Heart left ventricle (tissue), 16 donors: ENCODE data around the gene MEX3D. TPM values are rescaled to one million over a fixed set of nuclear protein-coding genes. Genes with fewer than 3 reads are reported as not detected.

Experiments
- ATAC-seq, 4 donors: fragments of 200-7000 bp; cut with Tn5 transposase; one replicate each; pipeline ENCODE4 v1.9.1; 2020 to 2022; ENCODE audit warnings: moderate library complexity in 4 of 4, mild to moderate bottlenecking in 3 of 4, moderate number of reproducible peaks in 1 of 4
- DNase-seq, 5 donors: peaks; one replicate each; pipeline ENCODE4 v3.0.0-alpha.2; 2020
- H3K27ac ChIP-seq, 12 donors: fragments of 200-600 bp; sonication (generic) in 4 of 12; one replicate each; pipeline versions ENCODE4 v1.5.0 to v1.8.0; 2016 to 2022; ENCODE audit warnings: mild to moderate bottlenecking in 2 of 12
- H3K27me3 ChIP-seq, 9 donors: fragments of 200-600 bp; sonication (generic) in 2 of 9; one replicate each; pipeline versions ENCODE4 v1.5.1 to v1.8.0; 2016 to 2022; ENCODE audit warnings: mild to moderate bottlenecking in 3 of 9
- H3K36me3 ChIP-seq, 9 donors: fragments of 200-600 bp; sonication (generic) in 2 of 9; one replicate each; pipeline versions ENCODE4 v1.5.0 to v1.8.0; 2018 to 2022; ENCODE audit warnings: mild to moderate bottlenecking in 2 of 9
- H3K4me1 ChIP-seq, 12 donors: fragments of 200-600 bp; sonication (generic) in 4 of 12; one replicate each; pipeline versions ENCODE4 v1.5.0 to v1.8.0; 2016 to 2022; ENCODE audit warnings: mild to moderate bottlenecking in 3 of 12
- H3K4me3 ChIP-seq, 12 donors: fragments of 200-600 bp; sonication (generic) in 4 of 12; one replicate each; pipeline versions ENCODE4 v1.5.0 to v1.8.0; 2017 to 2022; ENCODE audit warnings: mild to moderate bottlenecking in 9 of 12, moderate library complexity in 4 of 12
- H3K9me3 ChIP-seq, 12 donors: fragments of 200-600 bp; sonication (generic) in 4 of 12; one replicate each; pipeline versions ENCODE4 v1.5.0 to v1.8.0; 2016 to 2022; ENCODE audit warnings: mild to moderate bottlenecking in 1 of 12
- CTCF ChIP-seq, 12 donors: fragments of 200-600 bp; sonication (generic) in 4 of 12; IDR thresholded peaks; one replicate each; pipeline versions ENCODE4 v1.5.0 to v1.8.0; 2018 to 2022; ENCODE audit warnings: antibody characterized with exemption in 12 of 12, mild to moderate bottlenecking in 5 of 12
- POLR2A ChIP-seq, 2 donors: fragments of 450-650 bp; IDR thresholded peaks; one replicate each; pipeline ENCODE4 v1.6.1; 2017; ENCODE audit warnings: antibody characterized with exemption in 2 of 2, mild to moderate bottlenecking in 2 of 2, moderate library complexity in 2 of 2
- WGBS, 4 donors: extraction: QIAGEN DNeasy Blood & Tissue Kit in 2 of 4; methylation state at CpG; one replicate each; pipeline versions ENCODE4 v1.1.5 to v1.1.7; 2013 to 2018; 5-methylcytosine and 5-hydroxymethylcytosine counted together
- intact Hi-C, 10 donors: fragments of 100-400 bp; cut with DNase I; formaldehyde crosslinking; loops; one replicate each; pipeline versions ENCODE4 v1.11.1 to v1.14.2; 2022
- polyA plus RNA-seq, 2 donors: library from polyadenylated mRNA; stranded (reverse); fragments of 200-250 nt; gene quantifications; one replicate each; pipeline ENCODE4 v1.2.3, GENCODE V29; 2013
- total RNA-seq, 9 donors: library from RNA; depleted of rRNA in 2 of 9; stranded (reverse); fragments of >200 nt in 2 of 9; fragmentation: NEBNext Ultra II Directional in 3 of 9; extraction: Animal tissue kit (Norgen Biotek cat#: 25700) in 3 of 9; gene quantifications; one replicate each; pipeline versions ENCODE4 v1.1.0 to v1.2.4, GENCODE V29; 2016 to 2023
- donor health status: ischemic (EF 13 %, LVEDD 7.1; RV severe dilation, severe dysfunction).
- donor health status: healthy with polysubstance abuse.
- donor health status: DM: no; HTN: yes; CAD: no.
- donor health status: DM: no; HTN: no; CAD: no.
- donor health status: ischemic (EF 25% LVEDD 6.9; RV normal size, moderate dysfunction).
- donor health status: ischemic (EF 25% LVEDD 5.7; RV mildly dilated, moderate dysfunction).
- donor health status: healthy.
- donor health status: DM: yes; HTN: yes; CAD: no.
- donor health status: ischemic (EF 35%, LVEDD 5.7; RV mildly dilated, moderate dysfunction).
- donor health status: nonischemic (EF 11% LVEDD 7.7; RV severe dilation, severe dysfunction).
- donor health status: DM: yes; HTN: yes; CAD: no.
- donor health status: PGD.
- donor health status: ischemic (EF 29% LVEDD 5.4; RV normal size, mild dysfunction).
- donor health status: nonischemic (EF 23%, LVEDD 6.1; RV moderate dilation, normal function).

MEX3D gene
- total and polyA plus RNA-seq, 11 donors: 1.9 to 18.6 (median 8.0) TPM

- no peaks in the 10 kb centered on the region for H3K9me3 ChIP-seq
- intact Hi-C loops: loop anchor here in 2 of 10 donors (10.0 kb wide), 1 partner anchor 239 kb away; the partner anchor contains the start of gene EFNA2 (in 2 of the 2)
- peaks cover 0 to 20% (median 0%) of the 10 kb centered on the region in 12 donors for H3K4me1 ChIP-seq
- DNase-seq (no peak), ATAC-seq (no peak)
- 9 to 19% (median 13%) methylated on average over 30 to 92 of the region's 92 CpGs for WGBS, 4 donors
- peak within 1 kb of the TSS in 7 of 12 donors; percentile 3 to 51 (median 19) for H3K4me3 ChIP-seq
- H3K36me3 ChIP-seq: no peaks in the 10 kb centered on the region
- peaks cover 7 to 59% (median 32%) of the 10 kb centered on the region in 9 donors for H3K27me3 ChIP-seq
- no peak within 1 kb of the TSS for H3K27ac ChIP-seq
- TF ChIP-seq CTCF (IDR thresholded peaks at IDR 0.05): peak in 2 of 12 donors; percentile 10 to 19
- no peak for TF ChIP-seq POLR2A (IDR thresholded peaks at IDR 0.05)
These were observed 44.5 kb downstream of the MEX3D start, which contains the start of gene PLK5 for GRCh38 chr19:1523412-1524286. Gene PLK5 (plus strand): TSS chr19:1524077. CDS start chr19:1526997, 2,920 bp downstream.

- intact Hi-C loops: loop anchor here in 2 of 10 donors (10.0 kb wide), 1 partner anchor 238 kb away; the partner anchor contains the start of gene EFNA2 (in 2 of the 2)
- DNase-seq (no peak), ATAC-seq (no peak)
- H3K4me3 ChIP-seq: no peak overlapping the region
- peaks cover 7 to 54% (median 32%) of the 10 kb centered on the region in 9 donors for H3K27me3 ChIP-seq
- H3K4me1 ChIP-seq: peaks cover 0 to 20% (median 0%) of the 10 kb centered on the region in 12 donors
- WGBS, 4 donors: 73 to 82% (median 80%) methylated on average over 7 to 18 of the region's 18 CpGs
- H3K27ac ChIP-seq: no peak overlapping the region
- H3K9me3 ChIP-seq: no peaks in the 10 kb centered on the region
- TF ChIP-seq CTCF (IDR thresholded peaks at IDR 0.05) (no peak), POLR2A (IDR thresholded peaks at IDR 0.05) (no peak)
- no peaks in the 10 kb centered on the region for H3K36me3 ChIP-seq
These were observed 45.3 kb downstream of the MEX3D start for GRCh38 chr19:1522838-1523237.

DNA sequence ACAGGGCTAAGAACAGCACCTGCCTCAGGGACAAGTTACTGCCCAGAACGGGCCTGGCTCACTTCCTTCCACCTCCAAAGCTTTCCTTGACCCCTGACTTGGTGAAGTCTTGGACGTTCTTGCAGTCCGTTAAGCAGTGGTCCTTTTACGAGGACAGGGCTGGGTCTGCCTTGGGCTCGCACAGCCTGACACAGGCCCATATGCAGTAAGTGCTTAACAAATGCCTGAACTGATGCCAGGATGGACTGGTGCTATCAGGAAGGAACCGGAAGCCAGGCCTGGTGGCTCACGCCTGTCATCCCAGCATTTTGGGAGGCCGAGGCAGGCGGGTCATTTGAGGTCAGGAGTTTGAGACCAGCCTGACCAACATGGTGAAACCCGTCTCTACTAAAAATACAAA lies 46.1 kb downstream of the MEX3D start:
- peak in 2 of 4 donors; percentile 10 to 20 for ATAC-seq
- intact Hi-C loops: loop anchor here in 2 of 10 donors (10.0 kb wide), 1 partner anchor 237 kb away; the partner anchor contains the start of gene EFNA2 (in 2 of the 2)
- peak overlapping the region in 3 of 12 donors; percentile 4 to 68 (median 61) for H3K27ac ChIP-seq

More for the DNA sequence above, 46.1 kb downstream of the MEX3D start:
- Histone ChIP-seq H3K36me3 (no peaks in the 10 kb centered on the region), H3K4me1 (peaks cover 0 to 20% (median 0%) of the 10 kb centered on the region in 12 donors), H3K27me3 (peaks cover 7 to 46% (median 31%) of the 10 kb centered on the region in 9 donors), H3K9me3 (no peaks in the 10 kb centered on the region), H3K4me3 (no peak overlapping the region)
- WGBS, 4 donors: 53 to 66% (median 58%) methylated on average over 10 of the region's 10 CpGs
- TF ChIP-seq CTCF (IDR thresholded peaks at IDR 0.05) (no peak), POLR2A (IDR thresholded peaks at IDR 0.05) (no peak)
- no peak for DNase-seq
